HCT116 (cell line): ENCODE measurements around the gene FAM168A. TPM values are rescaled to one million over a fixed set of nuclear protein-coding genes. Genes with fewer than 3 reads are reported as not detected.

Experiments
- ATAC-seq: fragments of 200-7000 bp; cut with Tn5 transposase; 2 replicates; pipeline ENCODE4 v1.9.1; 2020; ENCODE audit warnings: mild to moderate bottlenecking, moderate library complexity
- BruUV-seq: library from RNA; stranded (reverse); fragments of 400-500 nt; replicated peaks from 2 replicates; lab custom pipeline; 2021; lab: Mats Ljungman, UMichigan
- CTCF ChIA-PET: fragments of 300-600 bp; sonication (Branson Sonifier 250); formaldehyde crosslinking; loops from one replicate; lab custom pipeline; 2021; ENCODE audit warnings: antibody characterized with exemption; lab: Charles Lee
- POLR2A ChIA-PET: fragments of 300-600, 350-600 bp; sonication (Branson Sonifier 250); formaldehyde crosslinking; loops from one replicate; lab custom pipeline; 2021; ENCODE audit warnings: antibody characterized with exemption; lab: Charles Lee
- RAD21 ChIA-PET, 2 experiments: fragments of 300-600 bp; sonication (Branson Sonifier 250); formaldehyde crosslinking; loops; one replicate each; lab custom pipeline; 2023; ENCODE audit warnings: low total read pairs in 2 of 2; ENCODE audit not compliant: uncharacterized antibody in 2 of 2, unreplicated experiment in 2 of 2, low non-redundant PET in 1 of 2; lab: Charles Lee
- DNase-seq: peaks from one replicate; pipeline ENCODE4 v3.0.0-alpha.2; 2010; ENCODE audit warnings: low read depth, low spot score
- H2AFZ ChIP-seq: fragments of 200-600 bp; shearing (Covaris generic), sonication (generic); 2 replicates; pipeline ENCODE4 v1.6.1; 2017; ENCODE audit warnings: low read depth, mixed run types, mixed read lengths, antibody characterized with exemption, low read length; ENCODE audit not compliant: poor library complexity, severe bottlenecking
- H3K27ac ChIP-seq: 2 replicates; pipeline ENCODE4 v1.5.1; 2012; ENCODE audit warnings: low read depth, low read length
- H3K27me3 ChIP-seq: fragments of 200-600 bp; sonication (generic); 2 replicates; pipeline ENCODE4 v1.6.1; 2016; ENCODE audit warnings: mixed run types, low read length, mixed read lengths; ENCODE audit not compliant: insufficient read depth
- H3K36me3 ChIP-seq, 2 experiments: fragments of 200-500 bp in 1 of 2; fragments of 200-600 bp in 1 of 2; sonication (Bioruptor generic) in 1 of 2; sonication (generic) in 1 of 2; 2 replicates each; pipeline versions ENCODE4 v1.5.1 to v1.6.1; 2014 to 2016; ENCODE audit warnings: low read length in 2 of 2, inconsistent platforms in 1 of 2, mixed read lengths in 1 of 2, mixed run types in 1 of 2; ENCODE audit not compliant: insufficient read depth in 2 of 2, control insufficient read depth in 1 of 2
- H3K4me1 ChIP-seq, 2 experiments: fragments of 200-600 bp in 1 of 2; sonication (generic) in 1 of 2; 2 replicates each; pipeline versions ENCODE4 v1.5.1 to v1.6.1; 2012 to 2017; ENCODE audit warnings: low read length in 2 of 2, inconsistent platforms in 1 of 2, mild to moderate bottlenecking in 1 of 2, mixed read lengths in 1 of 2, mixed run types in 1 of 2, moderate library complexity in 1 of 2; ENCODE audit not compliant: insufficient read depth in 2 of 2, control insufficient read depth in 1 of 2
- H3K4me2 ChIP-seq: fragments of 200-600 bp; sonication (generic); 2 replicates; pipeline ENCODE4 v1.6.1; 2017; ENCODE audit warnings: mixed run types, low read length, mixed read lengths
- H3K4me3 ChIP-seq, 2 experiments: fragments of 200-600 bp in 1 of 2; sonication (generic) in 1 of 2; replicated peaks in 1 of 2; 2 replicates each; pipeline ENCODE4 v1.5.1; 2011 to 2016; ENCODE audit warnings: low read length in 2 of 2, control low read depth in 1 of 2, low read depth in 1 of 2, mild to moderate bottlenecking in 1 of 2, mixed read lengths in 1 of 2, mixed run types in 1 of 2
- H3K79me2 ChIP-seq: fragments of 200-600 bp; sonication (generic); 2 replicates; pipeline ENCODE4 v1.6.1; 2017; ENCODE audit warnings: mild to moderate bottlenecking, mixed run types, low read length, moderate library complexity, mixed read lengths; ENCODE audit not compliant: insufficient read depth
- H3K9ac ChIP-seq: fragments of 200-600 bp; sonication (generic); 2 replicates; pipeline ENCODE4 v1.6.1; 2016; ENCODE audit warnings: low read length, mixed read lengths
- H3K9me2 ChIP-seq: fragments of 200-600 bp; sonication (generic), shearing (Covaris generic); 2 replicates; pipeline ENCODE4 v1.6.1; 2017; ENCODE audit warnings: mixed run types, mild to moderate bottlenecking, moderate library complexity; ENCODE audit not compliant: insufficient read depth
- H3K9me3 ChIP-seq, 2 experiments: fragments of 200-500 bp in 1 of 2; fragments of 200-600 bp in 1 of 2; sonication (Bioruptor generic) in 1 of 2; sonication (generic) in 1 of 2; 2 replicates each; pipeline ENCODE4 v1.6.1; 2014 to 2017; ENCODE audit warnings: low read length in 2 of 2, mixed read lengths in 2 of 2, inconsistent platforms in 1 of 2, low read depth in 1 of 2, mild to moderate bottlenecking in 1 of 2, mixed run types in 1 of 2, moderate library complexity in 1 of 2; ENCODE audit not compliant: control insufficient read depth in 1 of 2, insufficient read depth in 1 of 2
- H4K20me1 ChIP-seq: fragments of 200-600 bp; sonication (generic), shearing (Covaris generic); 2 replicates; pipeline ENCODE4 v1.6.1; 2017; ENCODE audit warnings: mixed run types, mild to moderate bottlenecking, moderate library complexity; ENCODE audit not compliant: insufficient read depth
- ATF3 ChIP-seq: IDR thresholded peaks from 2 replicates; pipeline ENCODE4 v1.6.1; 2012
- CBX3 ChIP-seq: IDR thresholded peaks from 2 replicates; pipeline ENCODE4 v1.6.1; 2012; ENCODE audit warnings: low read depth
- CEBPB ChIP-seq: IDR thresholded peaks from 2 replicates; pipeline ENCODE4 v1.6.1; 2012; ENCODE audit warnings: low read depth
- CTCF ChIP-seq, 3 experiments: fragments of 200-600 bp in 1 of 3; sonication (generic) in 1 of 3; IDR thresholded peaks in 2 of 3; conservative IDR thresholded peaks in 1 of 3; 2 replicates each; pipeline ENCODE4 v1.5.1; 2012 to 2017; ENCODE audit warnings: low read depth in 2 of 3, low read length in 2 of 3, antibody characterized with exemption in 1 of 3, borderline replicate concordance in 1 of 3, control low read depth in 1 of 3, mild to moderate bottlenecking in 1 of 3, mixed read lengths in 1 of 3, mixed run types in 1 of 3, moderate library complexity in 1 of 3; ENCODE audit not compliant: insufficient read depth in 1 of 3
- EGR1 ChIP-seq: IDR thresholded peaks from 2 replicates; pipeline ENCODE4 v1.6.1; 2012; ENCODE audit warnings: low read depth
- EZH2phosphoT487 ChIP-seq: fragments of 200-600 bp; IDR thresholded peaks from 2 replicates; pipeline ENCODE4 v1.6.1; 2018; ENCODE audit warnings: antibody characterized with exemption, borderline replicate concordance
- FOSL1 ChIP-seq: IDR thresholded peaks from 2 replicates; pipeline ENCODE4 v1.6.1; 2012; ENCODE audit warnings: low read depth
- MAX ChIP-seq: IDR thresholded peaks from 2 replicates; pipeline ENCODE4 v1.6.1; 2012
- POLR2AphosphoS5 ChIP-seq: IDR thresholded peaks from 2 replicates; pipeline ENCODE4 v1.6.1; 2011; ENCODE audit warnings: mild to moderate bottlenecking, low read depth, low read length, moderate library complexity
- RAD21 ChIP-seq: IDR thresholded peaks from 2 replicates; pipeline ENCODE4 v1.6.1; 2012; ENCODE audit warnings: low read depth, mild to moderate bottlenecking
- REST ChIP-seq: IDR thresholded peaks from 2 replicates; pipeline ENCODE4 v1.6.1; 2012; ENCODE audit warnings: low read depth
- SP1 ChIP-seq: IDR thresholded peaks from 2 replicates; pipeline ENCODE4 v1.6.1; 2012; ENCODE audit warnings: low read depth
- TCF7L2 ChIP-seq: IDR thresholded peaks from 2 replicates; pipeline ENCODE4 v1.7.0; 2011; ENCODE audit warnings: borderline replicate concordance, inconsistent platforms; ENCODE audit not compliant: insufficient read depth, insufficient read length; ENCODE audit errors: extremely low read depth
- YY1 ChIP-seq: IDR thresholded peaks from 2 replicates; pipeline ENCODE4 v1.6.1; 2011; ENCODE audit warnings: low read length, low read depth, moderate library complexity, mild to moderate bottlenecking; ENCODE audit not compliant: insufficient replicate concordance; ENCODE audit errors: extremely low read depth
- ZBTB33 ChIP-seq: IDR thresholded peaks from 2 replicates; pipeline ENCODE4 v1.6.1; 2011; ENCODE audit warnings: mild to moderate bottlenecking, low read length, moderate library complexity; ENCODE audit not compliant: insufficient replicate concordance; ENCODE audit errors: extremely low read depth
- ZFX ChIP-seq: fragments of 450-650 bp; IDR thresholded peaks from 2 replicates; pipeline ENCODE4 v1.6.1; 2017
- intact Hi-C: fragments of 100-400 bp; cut with micrococcal nuclease; formaldehyde crosslinking; loops from 2 replicates; pipeline ENCODE4 v1.10.0; 2022
- total RNA-seq: library from RNA; stranded (reverse); gene quantifications from one replicate; pipeline ENCODE4 v1.2.1, GENCODE V29; 2021; ENCODE audit not compliant: unreplicated experiment

The FAM168A gene
- total RNA-seq, 1 experiment from 2014 or later, result 31.5 TPM

GRCh38 chr11:73399636-73400035 is 198.3 kb downstream of the FAM168A start:
- ATAC-seq (no peak), DNase-seq (no peak)
- POLR2A ChIA-PET, result no interaction called here
- TF ChIP-seq YY1 (no peak), ATF3 (no peak), SP1 (no peak), ZBTB33 (no peak), CTCF (IDR thresholded peaks at IDR 0.05 in 2 of 3, conservative IDR thresholded peaks at IDR 0.05 in 1 of 3; ENCODE audit: borderline replicate concordance in 1 of 3, insufficient read depth in 1 of 3, low read depth in 2 of 3, low read length in 2 of 3) (no peak), REST (no peak), MAX (no peak), CEBPB (no peak), EZH2phosphoT487 (no peak), FOSL1 (no peak), TCF7L2 (no peak), RAD21 (no peak), EGR1 (no peak), POLR2AphosphoS5 (no peak), ZFX (no peak), CBX3 (no peak)
- TF ChIP-seq, all 23 proteins: peak for 0
- BruUV-seq, result no TSS peak
- H3K4me1 ChIP-seq, result no peaks in the 10 kb centered on the region
- CTCF ChIA-PET, result interaction anchor here (0.8 to 1.7 kb wide), 3 partner anchors 48 to 532 kb away, joined by 3 to 6 read pairs (median 4); no protein-coding TSS in a partner anchor
- H2AFZ ChIP-seq, result no peak overlapping the region
- H3K9me2 ChIP-seq, result no peaks in the 10 kb centered on the region
- H3K79me2 ChIP-seq, result no peaks in the 10 kb centered on the region
- no peak overlapping the region for H3K27ac ChIP-seq
- H4K20me1 ChIP-seq, result no peaks in the 10 kb centered on the region
- no peaks in the 10 kb centered on the region for H3K9me3 ChIP-seq
- intact Hi-C loops, result no loop called here
- no peak overlapping the region for H3K9ac ChIP-seq
- no peaks in the 10 kb centered on the region for H3K27me3 ChIP-seq
- H3K36me3 ChIP-seq, result peaks cover 0 to 3% of the 10 kb centered on the region in 2 experiments; a peak in 2 of 4 replicates
- H3K4me3 ChIP-seq, result no peak overlapping the region
- H3K4me2 ChIP-seq, result no peak overlapping the region
- RAD21 ChIA-PET, result no interaction called here
